NCI-H128 (cell line): ENCODE data around the gene MRTFB.
"Not testable (repeated sequence)": the region's sequence is repeated elsewhere in the genome, so short reads cannot be mapped to it uniquely, and the experiment has no call there.

Experiments
- DNase-seq: peaks from one replicate; lab custom pipeline; 2025; ENCODE audit not compliant: unreplicated experiment; lab: John Stamatoyannopoulos, UW

The MRTFB gene

GRCh38 chr16:14182999-14183398 lies 111.9 kb downstream of the MRTFB start:
- DNase-seq = no peak

- not testable (repeated sequence) for DNase-seq
Measured at GRCh38 chr16:14183962-14184361, 112.8 kb downstream of the MRTFB start.

- no peak for DNase-seq
Measured at GRCh38 chr16:14186007-14186794, 115.1 kb downstream of the MRTFB start.

- DNase-seq = no peak
Measured at GRCh38 chr16:14186795-14187221, 115.7 kb downstream of the MRTFB start.

GRCh38 chr16:14187517-14188338 lies 116.6 kb downstream of the MRTFB start:
- DNase-seq = no peak

- no peak for DNase-seq
Measured at GRCh38 chr16:14193316-14193871, 122.3 kb downstream of the MRTFB start.

- DNase-seq = no peak
Measured at GRCh38 chr16:14194721-14195120, 123.6 kb downstream of the MRTFB start.

GRCh38 chr16:14196011-14196410 lies 124.9 kb downstream of the MRTFB start:
- DNase-seq = no peak

GRCh38 chr16:14196539-14196938 lies 125.4 kb downstream of the MRTFB start:
- DNase-seq = no peak

- no peak for DNase-seq
Measured at GRCh38 chr16:14198012-14198411, 126.9 kb downstream of the MRTFB start.

GRCh38 chr16:14198572-14198971 lies 127.5 kb downstream of the MRTFB start:
- no peak for DNase-seq

- DNase-seq = no peak
Measured at GRCh38 chr16:14199199-14199598, 128.1 kb downstream of the MRTFB start.

- DNase-seq = no peak
Measured at GRCh38 chr16:14199624-14200023, 128.5 kb downstream of the MRTFB start.

GRCh38 chr16:14202095-14202494 lies 131.0 kb downstream of the MRTFB start:
- DNase-seq = no peak

GRCh38 chr16:14202697-14203096 lies 131.6 kb downstream of the MRTFB start:
- no peak for DNase-seq

- no peak for DNase-seq
Measured at GRCh38 chr16:14203166-14203565, 132.0 kb downstream of the MRTFB start.

- no peak for DNase-seq
Measured at GRCh38 chr16:14205666-14206065, 134.5 kb downstream of the MRTFB start.

- no peak for DNase-seq
Measured at GRCh38 chr16:14211856-14212543, 140.9 kb downstream of the MRTFB start.

- DNase-seq = no peak
Measured at GRCh38 chr16:14215941-14216340, 144.8 kb downstream of the MRTFB start.

GRCh38 chr16:14219983-14220382 lies 148.9 kb downstream of the MRTFB start:
- no peak for DNase-seq

GRCh38 chr16:14223632-14224031 lies 152.5 kb downstream of the MRTFB start:
- DNase-seq = no peak
